Stimulated activated effector memory CD8-positive, alpha-beta T cell treated with anti-CD3 and anti-CD28 coated beads, Interleukin-12 subunit alpha, Interleukin-12 subunit beta, amount 100 ng/mL, for 72 hours (primary cell): Measurements from ENCODE around the gene CIRBP.

ENCODE experiments used
- ATAC-seq: fragments of 150-1000 bp; cut with Tn5 transposase; 2 replicates; pipeline ENCODE4 v1.10.0; 2021
- DNase-seq, 2 donors: peaks; one replicate each; pipeline ENCODE4 v3.0.0; 2021 to 2022; ENCODE audit warnings: low spot score in 2 of 2
- H3K27ac Mint-ChIP-seq: one replicate; pipeline ENCODE4 v1.8.0; 2022; ENCODE audit warnings: mild to moderate bottlenecking, mixed read lengths
- H3K36me3 Mint-ChIP-seq: one replicate; pipeline ENCODE4 v1.8.0; 2022; ENCODE audit warnings: mild to moderate bottlenecking, mixed read lengths
- H3K4me1 Mint-ChIP-seq: one replicate; pipeline ENCODE4 v1.8.0; 2022; ENCODE audit warnings: mixed read lengths
- H3K4me3 Mint-ChIP-seq: one replicate; pipeline ENCODE4 v1.8.0; 2022; ENCODE audit warnings: mild to moderate bottlenecking, mixed read lengths
- H3K9me3 Mint-ChIP-seq: one replicate; pipeline ENCODE4 v1.8.0; 2022; ENCODE audit warnings: mixed read lengths

Gene CIRBP

GRCh38 chr19:1255186-1256161 is 13.7 kb upstream of the CIRBP start:
- Mint-ChIP-seq H3K4me1 (peaks cover 35% of the 10 kb centered on the region), H3K27ac (peak overlapping the region; percentile 75), H3K4me3 (peak overlapping the region; percentile 90), H3K36me3 (peaks cover 96% of the 10 kb centered on the region), H3K9me3 (no peaks in the 10 kb centered on the region)
- DNase-seq, result no peak
- no peak for ATAC-seq

GRCh38 chr19:1256646-1257474 is 12.3 kb upstream of the CIRBP start:
- DNase-seq, result no peak
- peaks cover 43% of the 10 kb centered on the region for H3K4me1 Mint-ChIP-seq
- peaks cover 91% of the 10 kb centered on the region for H3K36me3 Mint-ChIP-seq
- peak overlapping the region; percentile 97 for H3K27ac Mint-ChIP-seq
- no peaks in the 10 kb centered on the region for H3K9me3 Mint-ChIP-seq
- ATAC-seq, result no peak
- H3K4me3 Mint-ChIP-seq, result peak overlapping the region; percentile 98

- H3K4me3 Mint-ChIP-seq, result peak overlapping the region; percentile 98
- peaks cover 48% of the 10 kb centered on the region for H3K4me1 Mint-ChIP-seq
- no peak for ATAC-seq
- DNase-seq, result no peak
- H3K27ac Mint-ChIP-seq, result peak overlapping the region; percentile 97
- H3K36me3 Mint-ChIP-seq, result peaks cover 87% of the 10 kb centered on the region
- H3K9me3 Mint-ChIP-seq, result no peaks in the 10 kb centered on the region
These were observed 11.5 kb upstream of the CIRBP start for GRCh38 chr19:1257475-1258162.

- no peak for ATAC-seq
- Mint-ChIP-seq H3K9me3 (no peaks in the 10 kb centered on the region), H3K36me3 (peaks cover 82% of the 10 kb centered on the region), H3K4me3 (peak overlapping the region; percentile 98), H3K4me1 (peaks cover 52% of the 10 kb centered on the region), H3K27ac (peak overlapping the region; percentile 97)
- DNase-seq, result no peak
These were observed 11.0 kb upstream of the CIRBP start for GRCh38 chr19:1258163-1258492.

GRCh38 chr19:1258707-1259205 is 10.4 kb upstream of the CIRBP start:
- peak overlapping the region; percentile 97 for H3K27ac Mint-ChIP-seq
- ATAC-seq, result no peak
- H3K9me3 Mint-ChIP-seq, result no peaks in the 10 kb centered on the region
- no peak for DNase-seq
- peak overlapping the region; percentile 98 for H3K4me3 Mint-ChIP-seq
- peaks cover 50% of the 10 kb centered on the region for H3K4me1 Mint-ChIP-seq
- H3K36me3 Mint-ChIP-seq, result peaks cover 75% of the 10 kb centered on the region

GRCh38 chr19:1259206-1259875 is 9.8 kb upstream of the CIRBP start:
- H3K4me3 Mint-ChIP-seq, result peak overlapping the region; percentile 98
- DNase-seq, result peak; percentile 61 to 92
- peak; percentile 56 for ATAC-seq
- peak overlapping the region; percentile 97 for H3K27ac Mint-ChIP-seq
- H3K4me1 Mint-ChIP-seq, result peaks cover 50% of the 10 kb centered on the region
- H3K36me3 Mint-ChIP-seq, result peaks cover 74% of the 10 kb centered on the region
- H3K9me3 Mint-ChIP-seq, result no peaks in the 10 kb centered on the region

- peak; percentile 52 for ATAC-seq
- peaks cover 74% of the 10 kb centered on the region for H3K36me3 Mint-ChIP-seq
- peak; percentile 57 to 86 for DNase-seq
These were observed 9.0 kb upstream of the CIRBP start for GRCh38 chr19:1259876-1260748.

GRCh38 chr19:1260749-1261537 is 8.2 kb upstream of the CIRBP start:
- peak overlapping the region; percentile 97 for H3K27ac Mint-ChIP-seq
- no peaks in the 10 kb centered on the region for H3K9me3 Mint-ChIP-seq
- DNase-seq (peak; percentile 96 to 98), ATAC-seq (peak; percentile 85)
- H3K36me3 Mint-ChIP-seq, result peaks cover 71% of the 10 kb centered on the region
- peak overlapping the region; percentile 98 for H3K4me3 Mint-ChIP-seq
- H3K4me1 Mint-ChIP-seq, result peaks cover 58% of the 10 kb centered on the region

More at GRCh38 chr19:1259876-1260748, 9.0 kb upstream of the CIRBP start:
- no peaks in the 10 kb centered on the region for H3K9me3 Mint-ChIP-seq
- H3K4me3 Mint-ChIP-seq, result peak overlapping the region; percentile 98
- H3K4me1 Mint-ChIP-seq, result peaks cover 52% of the 10 kb centered on the region
- peak overlapping the region; percentile 97 for H3K27ac Mint-ChIP-seq

GRCh38 chr19:1261538-1261797 is 7.7 kb upstream of the CIRBP start:
- Mint-ChIP-seq H3K27ac (peak overlapping the region; percentile 97), H3K9me3 (no peaks in the 10 kb centered on the region), H3K36me3 (peaks cover 68% of the 10 kb centered on the region), H3K4me1 (peaks cover 59% of the 10 kb centered on the region), H3K4me3 (peak overlapping the region; percentile 98)
- ATAC-seq (no peak), DNase-seq (no peak)

- Mint-ChIP-seq H3K4me3 (peak overlapping the region; percentile 98), H3K36me3 (peaks cover 63% of the 10 kb centered on the region), H3K9me3 (no peaks in the 10 kb centered on the region), H3K4me1 (peaks cover 60% of the 10 kb centered on the region), H3K27ac (peak overlapping the region; percentile 97)
- DNase-seq (no peak), ATAC-seq (no peak)
These were observed 7.1 kb upstream of the CIRBP start for GRCh38 chr19:1261798-1262622.

GRCh38 chr19:1262623-1263123 is 6.5 kb upstream of the CIRBP start:
- Mint-ChIP-seq H3K4me3 (peak overlapping the region; percentile 98), H3K27ac (peak overlapping the region; percentile 97), H3K9me3 (no peaks in the 10 kb centered on the region), H3K36me3 (peaks cover 56% of the 10 kb centered on the region), H3K4me1 (peaks cover 61% of the 10 kb centered on the region)
- ATAC-seq (no peak), DNase-seq (no peak)

GRCh38 chr19:1263188-1263587 is 5.9 kb upstream of the CIRBP start:
- Mint-ChIP-seq H3K4me1 (peaks cover 61% of the 10 kb centered on the region), H3K36me3 (peaks cover 56% of the 10 kb centered on the region), H3K4me3 (peak overlapping the region; percentile 98), H3K27ac (peak overlapping the region; percentile 97), H3K9me3 (no peaks in the 10 kb centered on the region)
- ATAC-seq (no peak), DNase-seq (no peak)
